Testis (tissue), 3 donors: ENCODE results near the gene CLEC2L. TPM values are rescaled to one million over a fixed set of nuclear protein-coding genes. Genes with fewer than 3 reads are reported as not detected.

Source experiments
- DNase-seq: peaks from one replicate; pipeline ENCODE4 v3.0.0-alpha.2; 2019
- H3K27ac ChIP-seq, 2 donors: fragments of 200-600 bp; sonication (generic); one replicate each; pipeline ENCODE4 v1.5.1; 2019
- H3K27me3 ChIP-seq: fragments of 200-600 bp; sonication (generic); one replicate; pipeline ENCODE4 v1.5.1; 2019
- H3K36me3 ChIP-seq: fragments of 200-600 bp; sonication (generic); one replicate; pipeline ENCODE4 v1.5.1; 2017; ENCODE audit warnings: low read depth; ENCODE audit errors: missing control alignments
- H3K4me1 ChIP-seq: fragments of 200-600 bp; sonication (generic); one replicate; pipeline ENCODE4 v1.5.1; 2019
- H3K4me3 ChIP-seq, 2 donors: fragments of 200-600 bp; sonication (generic); one replicate each; pipeline ENCODE4 v1.5.1; 2017 to 2019
- H3K9me3 ChIP-seq: fragments of 200-600 bp; sonication (generic); one replicate; pipeline ENCODE4 v1.5.1; 2017
- POLR2A ChIP-seq: fragments of 450-650 bp; IDR thresholded peaks from one replicate; pipeline ENCODE4 v1.6.1; 2017; ENCODE audit warnings: antibody characterized with exemption, mild to moderate bottlenecking, moderate library complexity
- WGBS, 2 donors: methylation state at CpG; one replicate each; pipeline ENCODE4 v1.1.5; 2018; 5-methylcytosine and 5-hydroxymethylcytosine counted together
- intact Hi-C: fragments of 100-400 bp; cut with DNase I; formaldehyde crosslinking; loops from one replicate; pipeline ENCODE4 v1.15.1; 2023; ENCODE audit warnings: low total_unique reads
- polyA plus RNA-seq: library from polyadenylated mRNA; stranded (reverse); fragments of 350-450 nt; fragmentation: Illumina TruSeq; extraction: RNeasy Lipid Tissue Mini Kit (QIAGEN cat#74804); gene quantifications from one replicate; pipeline ENCODE4 v1.2.3, GENCODE V29; 2014; ENCODE audit warnings: low read depth, low replicate concordance; ENCODE audit not compliant: insufficient read depth
- total RNA-seq, 2 donors: library from RNA; depleted of rRNA; stranded (reverse); fragments of >200 nt; gene quantifications; one replicate each; pipeline ENCODE4 v1.2.3, GENCODE V29; 2016
- TF ChIP-seq, protein P1 (sequence below), 3 experiments: fragments of 450-650 bp in 2 of 3; fragments of 200-600 bp in 1 of 3; sonication (generic) in 1 of 3; IDR thresholded peaks; one replicate each; pipeline ENCODE4 v1.5.1; 2016 to 2019; ENCODE audit warnings: antibody characterized with exemption in 3 of 3, mild to moderate bottlenecking in 2 of 3, moderate library complexity in 1 of 3

Gene CLEC2L
- total and polyA plus RNA-seq, 3 donors from 2014 or later = 0.79 to 1.6 (median 0.81) TPM

DNA sequence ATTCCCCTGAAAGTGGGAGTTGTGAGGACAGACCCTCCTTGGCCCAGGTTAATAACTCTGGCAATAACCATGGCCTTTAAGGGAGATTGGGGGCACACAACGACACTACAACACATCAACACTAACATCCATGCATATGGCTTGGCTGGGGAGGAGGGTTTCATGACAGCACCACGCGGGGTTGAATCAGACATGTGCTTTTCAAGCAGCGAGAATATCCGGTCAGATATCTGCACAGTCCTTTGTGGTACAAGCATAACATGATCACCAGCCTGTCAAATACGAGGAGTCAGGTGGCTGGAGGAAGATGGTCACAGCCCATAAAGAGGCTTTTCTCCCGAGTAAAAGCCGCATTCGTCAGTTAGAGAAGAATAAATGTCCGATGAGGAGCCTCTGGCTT, 27.0 kb upstream of the CLEC2L start:
- Histone ChIP-seq H3K27me3 (no peaks in the 10 kb centered on the region), H3K27ac (no peak overlapping the region), H3K9me3 (no peaks in the 10 kb centered on the region), H3K4me1 (no peaks in the 10 kb centered on the region), H3K4me3 (no peak overlapping the region), H3K36me3 (no peaks in the 10 kb centered on the region)
- WGBS, 2 donors = 88 to 95% methylated on average over 10 of the region's 10 CpGs
- TF ChIP-seq, protein P1, sequence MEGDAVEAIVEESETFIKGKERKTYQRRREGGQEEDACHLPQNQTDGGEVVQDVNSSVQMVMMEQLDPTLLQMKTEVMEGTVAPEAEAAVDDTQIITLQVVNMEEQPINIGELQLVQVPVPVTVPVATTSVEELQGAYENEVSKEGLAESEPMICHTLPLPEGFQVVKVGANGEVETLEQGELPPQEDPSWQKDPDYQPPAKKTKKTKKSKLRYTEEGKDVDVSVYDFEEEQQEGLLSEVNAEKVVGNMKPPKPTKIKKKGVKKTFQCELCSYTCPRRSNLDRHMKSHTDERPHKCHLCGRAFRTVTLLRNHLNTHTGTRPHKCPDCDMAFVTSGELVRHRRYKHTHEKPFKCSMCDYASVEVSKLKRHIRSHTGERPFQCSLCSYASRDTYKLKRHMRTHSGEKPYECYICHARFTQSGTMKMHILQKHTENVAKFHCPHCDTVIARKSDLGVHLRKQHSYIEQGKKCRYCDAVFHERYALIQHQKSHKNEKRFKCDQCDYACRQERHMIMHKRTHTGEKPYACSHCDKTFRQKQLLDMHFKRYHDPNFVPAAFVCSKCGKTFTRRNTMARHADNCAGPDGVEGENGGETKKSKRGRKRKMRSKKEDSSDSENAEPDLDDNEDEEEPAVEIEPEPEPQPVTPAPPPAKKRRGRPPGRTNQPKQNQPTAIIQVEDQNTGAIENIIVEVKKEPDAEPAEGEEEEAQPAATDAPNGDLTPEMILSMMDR (IDR thresholded peaks at IDR 0.05) = no peak
- TF ChIP-seq POLR2A = no peak
- intact Hi-C loops = no loop called here
- DNase-seq = no peak

DNA sequence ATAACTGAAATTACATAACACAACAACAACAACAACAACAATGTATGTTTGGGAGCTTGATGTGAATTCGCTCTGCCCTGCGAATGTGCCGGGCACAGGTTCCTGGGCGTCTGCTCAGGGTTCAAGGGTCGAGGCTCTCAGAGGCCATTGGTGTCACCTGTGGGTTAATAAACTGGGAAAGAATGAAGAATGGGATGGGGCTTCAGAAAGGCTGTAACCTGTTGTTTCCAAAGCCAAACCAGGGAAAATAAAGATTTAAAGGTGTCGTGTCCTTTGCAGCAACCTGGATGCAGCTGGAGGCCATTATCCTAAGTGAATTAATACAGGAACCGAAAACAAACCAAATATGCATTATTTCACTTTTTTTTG, 22.7 kb upstream of the CLEC2L start:
- intact Hi-C loops = no loop called here
- WGBS, 2 donors = 65 to 79% methylated on average over 7 of the region's 7 CpGs
- H3K4me1 ChIP-seq = no peaks in the 10 kb centered on the region
- no peak overlapping the region for H3K4me3 ChIP-seq
- DNase-seq = no peak
- H3K9me3 ChIP-seq = no peaks in the 10 kb centered on the region
- TF ChIP-seq, protein P1 (IDR thresholded peaks at IDR 0.05) = no peak
- TF ChIP-seq POLR2A = no peak
- H3K27ac ChIP-seq = no peak overlapping the region
- H3K36me3 ChIP-seq = no peaks in the 10 kb centered on the region
- H3K27me3 ChIP-seq = no peaks in the 10 kb centered on the region

DNA sequence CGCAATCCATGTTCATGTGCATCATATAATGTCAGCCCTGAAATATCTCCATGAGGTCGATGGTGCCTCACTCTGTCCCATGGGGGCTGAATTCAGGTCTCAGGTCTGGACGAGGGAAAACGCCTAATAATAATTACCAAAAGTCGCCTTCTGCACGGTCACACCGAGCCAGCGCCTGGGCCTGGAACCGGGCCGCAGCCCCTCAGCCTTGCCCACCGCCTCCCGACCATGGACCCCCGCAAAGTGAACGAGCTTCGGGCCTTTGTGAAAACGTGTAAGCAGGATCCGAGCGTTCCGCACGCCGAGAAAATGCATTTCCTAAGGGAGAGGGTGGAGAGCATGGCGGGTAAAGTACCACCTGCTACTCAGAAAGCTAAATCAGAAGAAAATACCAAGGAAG, 21.3 kb upstream of the CLEC2L start:
- no peaks in the 10 kb centered on the region for H3K36me3 ChIP-seq
- no peaks in the 10 kb centered on the region for H3K27me3 ChIP-seq
- H3K4me3 ChIP-seq = no peak overlapping the region
- intact Hi-C loops = no loop called here
- no peak overlapping the region for H3K27ac ChIP-seq
- TF ChIP-seq, protein P1 (IDR thresholded peaks at IDR 0.05) = no peak
- TF ChIP-seq POLR2A = no peak
- H3K9me3 ChIP-seq = no peaks in the 10 kb centered on the region
- H3K4me1 ChIP-seq = no peaks in the 10 kb centered on the region
- WGBS, 2 donors = 83 to 93% methylated on average over 22 of the region's 22 CpGs
- DNase-seq = no peak

DNA sequence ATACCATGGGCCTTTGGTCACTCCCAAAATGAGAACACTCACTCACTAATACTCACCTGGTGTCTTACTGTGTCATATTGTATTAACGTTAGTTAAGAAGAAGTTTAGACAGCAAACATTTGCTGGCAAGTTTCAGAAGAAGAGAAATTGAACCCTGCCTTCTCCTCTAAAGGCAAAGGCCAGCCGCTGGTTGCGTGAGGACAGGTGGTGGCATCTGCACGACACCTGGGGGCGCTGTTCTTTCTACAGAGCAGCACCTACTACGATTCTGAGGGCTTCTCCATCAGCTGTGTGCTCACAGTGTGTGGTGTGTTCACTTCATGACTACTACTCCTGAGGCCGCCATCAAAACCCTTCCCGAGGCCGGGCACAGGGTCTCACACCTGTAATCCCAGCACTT, 17.9 kb upstream of the CLEC2L start:
- H3K4me1 ChIP-seq = no peaks in the 10 kb centered on the region
- peak; percentile 35 for DNase-seq
- intact Hi-C loops = no loop called here
- H3K4me3 ChIP-seq = no peak overlapping the region
- no peak overlapping the region for H3K27ac ChIP-seq
- no peaks in the 10 kb centered on the region for H3K36me3 ChIP-seq
- H3K27me3 ChIP-seq = no peaks in the 10 kb centered on the region
- H3K9me3 ChIP-seq = no peaks in the 10 kb centered on the region
- 75 to 79% methylated on average over 9 of the region's 9 CpGs for WGBS, 2 donors
- no peak for TF ChIP-seq POLR2A
- TF ChIP-seq, protein P1 (IDR thresholded peaks at IDR 0.05) = no peak

DNA sequence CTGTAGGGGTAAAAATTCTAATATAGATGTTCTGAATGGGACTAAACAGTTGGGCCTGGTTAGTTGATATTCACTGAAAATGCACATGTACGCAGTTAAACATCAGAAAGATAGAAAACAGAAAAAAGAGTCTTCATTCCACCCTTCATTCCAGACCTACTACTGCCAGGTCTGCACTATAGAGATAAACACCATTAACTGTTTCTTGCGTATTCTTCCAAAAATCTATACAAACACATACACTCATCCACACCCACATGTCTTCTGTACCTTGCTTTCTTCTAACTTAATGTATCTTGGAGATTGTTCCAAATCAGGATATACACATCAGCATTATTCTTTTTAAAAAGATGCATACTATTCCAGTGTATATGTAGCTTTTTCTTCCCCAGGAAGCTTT, 13.9 kb upstream of the CLEC2L start:
- H3K9me3 ChIP-seq = no peaks in the 10 kb centered on the region
- 95 to 96% methylated on average over 2 of the region's 2 CpGs for WGBS, 2 donors
- TF ChIP-seq POLR2A = no peak
- TF ChIP-seq, protein P1 (IDR thresholded peaks at IDR 0.05) = no peak
- intact Hi-C loops = no loop called here
- H3K4me1 ChIP-seq = no peaks in the 10 kb centered on the region
- DNase-seq = no peak
- H3K36me3 ChIP-seq = no peaks in the 10 kb centered on the region
- no peak overlapping the region for H3K4me3 ChIP-seq
- H3K27me3 ChIP-seq = no peaks in the 10 kb centered on the region
- no peak overlapping the region for H3K27ac ChIP-seq
